Measurements from ENCODE around the gene RGS6. TPM values are rescaled to one million over a fixed set of nuclear protein-coding genes. Genes with fewer than 3 reads are reported as not detected.

The RGS6 gene
- polyA plus RNA-seq, 3 donors: not detected

- Mint-ChIP-seq H3K27ac (no peak overlapping the region), H3K4me3 (no peak overlapping the region), H3K27me3 (ENCODE audit: low read depth in 3 of 3) (peaks cover 0 to 8% (median 2%) of the 10 kb centered on the region in 3 donors), H3K36me3 (no peaks in the 10 kb centered on the region), H3K4me1 (peaks cover 27% of the 10 kb centered on the region), H3K9me3 (peaks cover 0 to 6% (median 0%) of the 10 kb centered on the region in 7 donors)
- H3K4me3 ChIP-seq (replicated peaks in 1 of 3; ENCODE audit: low read depth in 2 of 3, low read length in 3 of 3): no peak overlapping the region
- H3K4me1 ChIP-seq (ENCODE audit: control insufficient read depth in 1 of 2, insufficient read depth in 2 of 2, low read length in 2 of 2): peaks cover 5 to 10% of the 10 kb centered on the region in 2 donors
- intact Hi-C loops (cut with micrococcal nuclease): no loop called here
- H3K9me3 ChIP-seq (replicated peaks in 1 of 2; ENCODE audit: control insufficient read depth in 1 of 2, insufficient read depth in 1 of 2, low read length in 2 of 2): peaks cover 0 to 3% of the 10 kb centered on the region in 2 donors
- no peak overlapping the region for H3K9ac ChIP-seq (ENCODE audit: insufficient read depth, low read length, poor library complexity, severe bottlenecking)
- 99% methylated on average over 5 of the region's 8 CpGs for WGBS (ENCODE audit: insufficient coverage)
- H3K4me2 ChIP-seq (replicated peaks; ENCODE audit: extremely low read depth, low read length, poor library complexity, severe bottlenecking): no peak overlapping the region
- H2AFZ ChIP-seq (ENCODE audit: insufficient read depth, low read depth, low read length, poor library complexity, severe bottlenecking): no peak overlapping the region
- no peaks in the 10 kb centered on the region for H4K20me1 ChIP-seq (ENCODE audit: insufficient read depth, low read length)
- H3K36me3 ChIP-seq (replicated peaks in 1 of 2; ENCODE audit: control insufficient read depth in 1 of 2, insufficient read depth in 2 of 2, low read length in 2 of 2): no peaks in the 10 kb centered on the region
- no peaks in the 10 kb centered on the region for H3K27me3 ChIP-seq (ENCODE audit: control insufficient read depth in 2 of 2, insufficient read depth in 2 of 2, low read length in 2 of 2)
- TF ChIP-seq CTCF (IDR thresholded peaks at IDR 0.05): no peak
- no peak overlapping the region for H3K27ac ChIP-seq (ENCODE audit: low read depth in 1 of 2, low read length in 2 of 2)
- no peak for DNase-seq
- no peaks in the 10 kb centered on the region for H3K79me2 ChIP-seq (ENCODE audit: insufficient read depth, low read length)
Measured at GRCh38 chr14:72478471-72478893, 546.3 kb downstream of the RGS6 start.

- intact Hi-C loops (cut with micrococcal nuclease): no loop called here
- peaks cover 5 to 10% of the 10 kb centered on the region in 2 donors for H3K4me1 ChIP-seq (ENCODE audit: control insufficient read depth in 1 of 2, insufficient read depth in 2 of 2, low read length in 2 of 2)
- no peaks in the 10 kb centered on the region for H3K36me3 Mint-ChIP-seq
Measured at GRCh38 chr14:72479461-72479931, 547.3 kb downstream of the RGS6 start.

More at GRCh38 chr14:72479461-72479931, 547.3 kb downstream of the RGS6 start:
- no peak for DNase-seq
- Histone ChIP-seq H3K4me3 (replicated peaks in 1 of 3; ENCODE audit: low read depth in 2 of 3, low read length in 3 of 3) (no peak overlapping the region), H3K27ac (ENCODE audit: low read depth in 1 of 2, low read length in 2 of 2) (no peak overlapping the region), H3K9me3 (replicated peaks in 1 of 2; ENCODE audit: control insufficient read depth in 1 of 2, insufficient read depth in 1 of 2, low read length in 2 of 2) (peaks cover 0 to 3% of the 10 kb centered on the region in 2 donors), H3K27me3 (ENCODE audit: control insufficient read depth in 2 of 2, insufficient read depth in 2 of 2, low read length in 2 of 2) (no peaks in the 10 kb centered on the region), H4K20me1 (ENCODE audit: insufficient read depth, low read length) (no peaks in the 10 kb centered on the region), H2AFZ (ENCODE audit: insufficient read depth, low read depth, low read length, poor library complexity, severe bottlenecking) (no peak overlapping the region), H3K79me2 (ENCODE audit: insufficient read depth, low read length) (no peaks in the 10 kb centered on the region), H3K4me2 (replicated peaks; ENCODE audit: extremely low read depth, low read length, poor library complexity, severe bottlenecking) (no peak overlapping the region), H3K36me3 (replicated peaks in 1 of 2; ENCODE audit: control insufficient read depth in 1 of 2, insufficient read depth in 2 of 2, low read length in 2 of 2) (no peaks in the 10 kb centered on the region), H3K9ac (ENCODE audit: insufficient read depth, low read length, poor library complexity, severe bottlenecking) (no peak overlapping the region)
- peaks cover 0 to 6% (median 0%) of the 10 kb centered on the region in 7 donors for H3K9me3 Mint-ChIP-seq
- H3K4me3 Mint-ChIP-seq: no peak overlapping the region
- no peak overlapping the region for H3K27ac Mint-ChIP-seq
- peaks cover 0 to 8% (median 3%) of the 10 kb centered on the region in 3 donors for H3K27me3 Mint-ChIP-seq (ENCODE audit: low read depth in 3 of 3)
- TF ChIP-seq CTCF (IDR thresholded peaks at IDR 0.05): no peak
- 75% methylated on average over 3 of the region's 3 CpGs for WGBS (ENCODE audit: insufficient coverage)
- peaks cover 27% of the 10 kb centered on the region for H3K4me1 Mint-ChIP-seq
